Measurements from ENCODE around the gene REELD1.
A peak's percentile ranks its signal among the peaks of the same experiment; 100 is the strongest.

Gene REELD1

DNA sequence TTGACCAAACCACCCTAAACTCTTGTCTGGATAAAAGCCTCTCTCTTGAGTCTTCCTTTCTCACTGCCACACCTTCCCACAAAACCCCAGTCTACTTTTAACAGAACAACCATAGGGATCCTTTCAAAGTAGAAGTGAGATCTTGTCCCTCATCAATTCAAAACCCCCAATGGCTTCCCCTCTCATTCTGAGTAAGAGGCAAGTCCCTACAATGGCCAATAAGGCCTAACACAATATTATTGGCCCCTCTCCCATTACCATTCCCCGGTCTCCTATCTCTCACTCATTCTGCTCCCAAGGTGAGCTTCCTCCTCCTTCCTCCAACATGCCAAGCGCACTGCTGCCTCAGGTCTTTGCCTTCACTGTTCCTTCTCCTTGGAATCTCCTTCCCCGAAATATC, 57.1 kb downstream of the REELD1 start:
- no peak for DNase-seq

DNA sequence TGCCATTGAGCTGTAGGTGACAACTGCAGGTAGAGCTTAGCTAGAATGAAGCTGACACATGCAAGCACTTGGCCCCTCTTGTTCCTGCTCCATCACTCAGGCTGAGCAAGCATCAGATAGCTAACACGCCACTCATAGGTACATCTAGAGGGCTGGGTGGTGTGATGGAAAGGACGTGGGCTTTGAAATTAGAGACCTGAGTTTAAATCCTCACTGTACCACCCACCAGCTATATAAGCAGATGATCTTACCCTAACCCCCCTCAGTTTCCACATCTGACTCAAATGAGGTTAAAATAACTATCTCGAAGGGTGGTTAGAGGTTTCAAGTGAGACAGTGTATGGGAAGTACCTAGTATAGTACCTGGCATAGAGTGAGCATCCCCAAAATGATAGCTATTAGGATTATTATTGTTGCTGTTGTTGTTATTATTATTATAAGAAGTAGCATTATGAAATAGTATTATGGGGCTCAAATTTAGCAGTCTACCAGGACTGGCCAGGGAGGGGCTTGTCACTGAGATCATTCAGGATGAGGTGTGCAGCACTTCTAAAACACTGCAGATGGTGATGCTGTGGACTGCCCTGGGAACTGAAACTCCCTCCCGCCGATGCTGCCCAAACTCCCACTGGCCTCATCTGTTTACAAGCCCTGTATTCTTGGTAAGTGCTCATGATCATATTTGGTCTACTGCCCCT, 59.0 kb downstream of the REELD1 start:
- DNase-seq, result no peak

DNA sequence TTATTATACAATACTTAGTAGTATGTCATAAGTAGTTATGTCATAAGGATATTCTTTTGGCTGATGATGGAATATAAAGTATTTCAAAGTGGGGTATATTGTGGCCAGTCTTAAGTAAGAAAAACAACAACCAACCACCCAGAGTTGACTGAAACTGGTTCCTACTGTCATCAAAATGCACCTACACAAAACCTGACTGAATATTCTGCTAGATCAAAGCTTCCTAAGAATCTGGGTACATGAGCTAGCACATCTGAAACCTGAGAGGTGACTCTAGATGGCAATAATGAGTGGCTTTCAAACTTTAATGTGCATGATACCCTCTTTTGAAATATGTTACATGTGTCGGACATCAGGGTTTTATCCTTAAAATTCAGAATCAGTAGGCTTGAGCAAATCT, 60.4 kb downstream of the REELD1 start:
- DNase-seq, result peak in 1 of 2 donors; percentile 3

DNA sequence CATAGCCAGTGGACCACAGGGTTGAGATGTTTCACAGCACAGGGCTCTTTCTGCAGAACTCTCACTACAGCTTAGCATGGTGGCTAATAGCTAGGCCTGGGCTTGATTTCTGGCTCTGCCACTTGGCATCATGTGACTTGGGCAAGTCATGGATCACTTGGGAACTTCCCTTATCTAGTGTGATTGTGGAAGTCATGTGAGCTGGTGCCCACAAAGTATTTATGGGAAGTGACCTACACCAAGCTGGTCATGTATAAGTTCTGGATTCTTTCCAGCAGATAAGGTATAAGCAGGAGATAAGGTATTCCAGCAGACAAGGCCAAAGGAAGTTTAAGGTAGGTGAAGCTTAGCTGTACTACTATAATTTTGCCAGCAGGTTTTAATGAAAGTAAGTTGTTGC, 61.0 kb downstream of the REELD1 start:
- peak; percentile 58 to 87 for DNase-seq

DNA sequence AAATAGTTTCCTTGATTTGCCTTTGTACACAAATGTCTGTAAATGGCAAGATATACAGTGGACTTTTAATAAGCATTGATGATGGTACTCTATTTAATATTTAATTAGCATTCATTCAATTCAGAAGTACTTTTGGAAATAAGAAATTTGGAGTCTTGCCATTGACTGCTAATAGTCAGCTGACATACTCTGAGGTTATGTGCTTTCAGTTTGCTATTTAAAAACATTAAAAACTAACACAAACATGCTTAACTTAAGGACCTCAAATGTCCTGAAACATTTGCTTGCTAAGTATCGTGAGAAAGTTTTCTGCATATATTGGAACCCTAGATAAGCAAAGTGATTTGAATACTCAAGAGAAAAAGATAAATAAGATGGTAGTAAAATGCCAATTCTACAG, 64.6 kb downstream of the REELD1 start:
- DNase-seq, result no peak
